Measurements from ENCODE around the gene CCDC191.

DNA sequence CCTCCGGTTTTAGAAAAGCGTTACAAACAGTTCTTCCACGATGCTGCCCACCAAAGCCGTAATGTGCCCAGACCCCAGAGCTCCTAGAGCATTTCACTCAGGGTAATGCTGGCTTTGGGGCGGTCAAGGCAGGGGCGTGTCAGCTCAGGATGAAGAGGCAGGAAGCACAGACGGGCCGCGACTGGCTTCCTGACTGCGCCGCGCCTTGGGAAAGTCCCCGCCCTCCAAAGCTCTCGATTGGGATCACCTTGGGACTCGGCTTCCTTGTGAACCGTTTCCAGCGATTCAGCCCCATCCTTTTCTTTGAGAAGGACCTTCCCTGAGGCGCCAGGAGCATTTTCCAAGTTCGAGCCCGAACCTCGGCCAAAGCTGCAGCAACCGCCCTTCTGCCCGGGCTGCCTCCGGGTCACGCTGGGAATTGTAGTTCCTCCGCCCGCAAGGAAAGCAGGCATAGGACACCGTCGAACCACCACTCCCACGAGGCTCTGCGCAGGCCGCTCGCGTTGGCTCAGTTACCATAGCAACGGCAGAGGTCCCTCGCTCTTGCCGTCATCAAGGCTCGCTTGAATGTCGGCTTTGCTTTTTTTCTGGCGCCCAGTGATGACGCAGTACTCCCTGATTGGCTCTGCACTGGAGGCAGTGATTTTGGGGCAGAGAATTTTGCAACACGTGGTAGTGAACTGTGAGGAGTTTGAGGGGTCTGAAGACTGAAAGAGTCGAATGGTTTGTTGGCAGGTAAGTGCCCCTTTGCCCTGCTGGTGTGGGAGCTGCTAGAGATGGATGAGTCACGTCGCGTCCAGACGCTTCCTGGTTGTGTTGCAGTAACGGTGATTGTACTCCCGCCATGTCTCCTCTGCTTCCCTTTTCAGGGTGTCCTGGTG is at the start of gene CCDC191, which contains the start of gene QTRT2:
- TF ChIP-seq POLR2AphosphoS5 (IDR thresholded peaks at IDR 0.05) (peak; percentile 85 to 90 (median 87)), POLR2A (IDR thresholded peaks at IDR 0.05) (peak in 1 of 3 donors; percentile 36), CTCF (IDR thresholded peaks at IDR 0.05 in 8 of 11, conservative IDR thresholded peaks at IDR 0.05 in 3 of 11) (peak in 2 of 11 experiments; percentile 21 to 22)
